HepG2 (cell line): ENCODE results near the gene SMIM36. TPM values are rescaled to one million over a fixed set of nuclear protein-coding genes. Genes with fewer than 3 reads are reported as not detected.

Source experiments
- ATAC-seq: fragments of 200-7000 bp; cut with Tn5 transposase; 3 replicates; pipeline ENCODE4 v1.9.1; 2020; ENCODE audit warnings: mild to moderate bottlenecking, moderate library complexity
- BruUV-seq: library from RNA; stranded (reverse); fragments of 400-500 nt; replicated peaks from 2 replicates; lab custom pipeline; 2021; lab: Mats Ljungman, UMichigan
- CTCF ChIA-PET: fragments of 300-600 bp; formaldehyde crosslinking; extraction: SDS; loops from one replicate; lab custom pipeline; 2021; ENCODE audit warnings: low total read pairs, inconsistent platforms, low intra/inter-chr PET ratio; lab: Yijun Ruan, JAX
- POLR2A ChIA-PET: fragments of 350-600 bp; sonication (Branson Sonifier 250); formaldehyde crosslinking; loops from one replicate; lab custom pipeline; 2020; ENCODE audit warnings: antibody characterized with exemption, inconsistent platforms; lab: Yijun Ruan, JAX
- DNase-seq: peaks from one replicate; pipeline ENCODE4 v3.0.0-alpha.2; 2015; ENCODE audit warnings: low spot score
- FAIRE-seq: peaks from 3 replicates; lab custom pipeline; 2011; peaks lifted over from hg19 to GRCh38; lab: Jason Lieb, UNC
- H2AFZ ChIP-seq: one replicate; pipeline ENCODE4 v1.6.1; 2011; ENCODE audit warnings: low read length, inconsistent platforms
- H3K27ac ChIP-seq: fragments of 300-600 bp; 3 replicates; pipeline ENCODE4 v1.8.0; 2011; ENCODE audit warnings: mixed run types, mild to moderate bottlenecking, mixed read lengths, low read length, inconsistent platforms; ENCODE audit not compliant: insufficient read depth; ENCODE audit errors: extremely low read length
- H3K27me3 ChIP-seq, 2 experiments: fragments of 200-600 bp in 1 of 2; 2 replicates in 1 of 2; 3 replicates in 1 of 2; pipeline versions ENCODE4 v1.6.0 to v1.8.0; 2011; ENCODE audit warnings: low read length in 2 of 2, mild to moderate bottlenecking in 2 of 2, moderate library complexity in 2 of 2, inconsistent platforms in 1 of 2; ENCODE audit not compliant: insufficient read depth in 2 of 2, control insufficient read depth in 1 of 2
- H3K36me3 ChIP-seq, 2 experiments: fragments of 200-600 bp in 1 of 2; replicated peaks in 1 of 2; 2 replicates in 1 of 2; 3 replicates in 1 of 2; pipeline versions ENCODE4 v1.5.1 to v1.8.0; 2011; ENCODE audit warnings: low read length in 2 of 2, inconsistent platforms in 1 of 2; ENCODE audit not compliant: insufficient read depth in 2 of 2, control insufficient read depth in 1 of 2
- H3K4me1 ChIP-seq: 2 replicates; pipeline ENCODE4 v1.5.1; 2012; ENCODE audit warnings: low read length, inconsistent platforms; ENCODE audit not compliant: insufficient read depth
- H3K4me2 ChIP-seq: 2 replicates; pipeline ENCODE4 v1.6.0; 2011; ENCODE audit warnings: low read depth, low read length, inconsistent platforms
- H3K4me3 ChIP-seq, 3 experiments: fragments of 200-600 bp in 1 of 3; sonication (generic), shearing (Covaris generic) in 1 of 3; replicated peaks in 1 of 3; 2 replicates each; pipeline ENCODE4 v1.5.1; 2011 to 2016; ENCODE audit warnings: low read length in 3 of 3, inconsistent platforms in 2 of 3, low read depth in 2 of 3, mild to moderate bottlenecking in 2 of 3, control low read depth in 1 of 3, mixed read lengths in 1 of 3; ENCODE audit not compliant: insufficient read depth in 1 of 3
- H3K79me2 ChIP-seq: one replicate; pipeline ENCODE4 v1.6.1; 2011; ENCODE audit warnings: low read length, inconsistent platforms; ENCODE audit not compliant: insufficient read depth
- H3K9ac ChIP-seq: 2 replicates; pipeline ENCODE4 v1.6.0; 2011; ENCODE audit warnings: mild to moderate bottlenecking, low read depth, low read length, inconsistent platforms; ENCODE audit not compliant: insufficient read depth
- H3K9me3 ChIP-seq: 2 replicates; pipeline ENCODE4 v1.5.1; 2012; ENCODE audit warnings: mild to moderate bottlenecking, low read length
- H4K20me1 ChIP-seq: 2 replicates; pipeline ENCODE4 v1.6.0; 2011; ENCODE audit warnings: inconsistent platforms, mild to moderate bottlenecking, low read length, moderate library complexity; ENCODE audit not compliant: insufficient read depth
- ARNT ChIP-seq: fragments of 450-650 bp; IDR thresholded peaks from 2 replicates; pipeline ENCODE4 v1.6.1; 2017
- FOXP4 ChIP-seq: sonication (generic); formaldehyde crosslinking; IDR thresholded peaks from 2 replicates; pipeline ENCODE4 v1.4.0; 2020; ENCODE audit warnings: missing genetic modification reagents
- HMGXB3 ChIP-seq: sonication (generic); formaldehyde crosslinking; IDR thresholded peaks from 2 replicates; pipeline ENCODE4 v1.4.0; 2020; ENCODE audit warnings: missing genetic modification reagents, borderline replicate concordance
- MED13 ChIP-seq: sonication (generic); formaldehyde crosslinking; IDR thresholded peaks from 2 replicates; pipeline ENCODE4 v1.5.0; 2020; ENCODE audit warnings: missing genetic modification reagents
- RARA ChIP-seq: IDR thresholded peaks from 2 replicates; pipeline ENCODE4 v1.6.1; 2016; ENCODE audit warnings: missing genetic modification reagents, missing compliant biosample characterization
- SMAD9 ChIP-seq: sonication (generic); formaldehyde crosslinking; IDR thresholded peaks from 2 replicates; pipeline ENCODE4 v1.5.1; 2020; ENCODE audit warnings: mild to moderate bottlenecking, missing genetic modification reagents
- SMARCC2 ChIP-seq: fragments of 450-650 bp; IDR thresholded peaks from 2 replicates; pipeline ENCODE4 v1.6.1; 2017; ENCODE audit warnings: antibody characterized with exemption, mild to moderate bottlenecking
- SOX13 ChIP-seq, 3 experiments: fragments of 450-650 bp in 1 of 3; sonication (generic) in 1 of 3; formaldehyde crosslinking in 1 of 3; IDR thresholded peaks in 2 of 3; conservative IDR thresholded peaks in 1 of 3; 2 replicates each; pipeline versions ENCODE4 v1.5.0 to v1.6.1; 2016 to 2020; ENCODE audit warnings: antibody characterized with exemption in 1 of 3, mild to moderate bottlenecking in 1 of 3, missing compliant biosample characterization in 1 of 3, missing genetic modification reagents in 1 of 3, moderate library complexity in 1 of 3
- TBX2 ChIP-seq: sonication (generic); formaldehyde crosslinking; IDR thresholded peaks from 2 replicates; pipeline ENCODE4 v1.5.0; 2020; ENCODE audit warnings: missing genetic modification reagents, mild to moderate bottlenecking, borderline replicate concordance
- ZBTB8A ChIP-seq: sonication (generic); formaldehyde crosslinking; IDR thresholded peaks from 2 replicates; pipeline ENCODE4 v1.4.0; 2020; ENCODE audit warnings: mild to moderate bottlenecking, low read depth, missing genetic modification reagents, borderline replicate concordance
- ZNF556 ChIP-seq: sonication (generic); formaldehyde crosslinking; IDR thresholded peaks from 2 replicates; pipeline ENCODE4 v1.4.0; 2020; ENCODE audit warnings: mild to moderate bottlenecking, missing genetic modification reagents, borderline replicate concordance
- ZNF839 ChIP-seq: sonication (generic); formaldehyde crosslinking; IDR thresholded peaks from 2 replicates; pipeline ENCODE4 v1.4.0; 2020; ENCODE audit warnings: missing genetic modification reagents, mild to moderate bottlenecking, borderline replicate concordance
- ZSCAN21 ChIP-seq: sonication (generic); formaldehyde crosslinking; IDR thresholded peaks from 2 replicates; pipeline ENCODE4 v1.8.0; 2022; ENCODE audit warnings: mild to moderate bottlenecking, missing genetic modification reagents, moderate library complexity, borderline replicate concordance
- WGBS: methylation state at CpG from one replicate; pipeline ENCODE4 v1.1.6; 2017; ENCODE audit warnings: low lambda C conversion rate; 5-methylcytosine and 5-hydroxymethylcytosine counted together
- in situ Hi-C: cut with HindIII; loops from 2 replicates; pipeline ENCODE4 v1.10.0; 2017; ENCODE audit warnings: low pct_unique_long_range_greater_than_20kb; ENCODE audit not compliant: extremely low pct_ligation_motif_present
- intact Hi-C: fragments of 100-400 bp; cut with micrococcal nuclease; formaldehyde crosslinking; loops from one replicate; pipeline ENCODE4 v1.10.0; 2022; ENCODE audit not compliant: unreplicated experiment
- polyA plus RNA-seq, 8 experiments: library from polyadenylated mRNA; depleted of rRNA in 3 of 8; stranded (reverse) in 7 of 8; unstranded in 1 of 8; fragments of >200 nt; fragmentation: Illumina TruSeq in 4 of 8; extraction: Trizol in 4 of 8; gene quantifications; 2 replicates each; pipeline versions ENCODE4 v1.2.1 to v1.2.3, GENCODE V29; 2011 to 2016; ENCODE audit warnings: low read depth in 4 of 8, missing spikeins in 1 of 8, mixed read lengths in 1 of 8; ENCODE audit not compliant: insufficient read depth in 1 of 8
- total RNA-seq, 5 experiments: library from RNA; depleted of rRNA; stranded (reverse); fragments of >200 nt; fragmentation: Illumina TruSeq; extraction: Trizol; gene quantifications; 2 replicates each; pipeline ENCODE4 v1.2.3, GENCODE V29; 2016; ENCODE audit warnings: low read depth in 1 of 5
- TF ChIP-seq, protein P1 (sequence below): sonication (generic); formaldehyde crosslinking; IDR thresholded peaks from 2 replicates; pipeline ENCODE4 v1.5.0; 2020; ENCODE audit warnings: mild to moderate bottlenecking, missing genetic modification reagents

SMIM36 gene
- total and polyA plus RNA-seq, 2 of the 13 experiments (the other 11 are each of a cell fraction or from before 2014, with no cell fraction given), result not detected

DNA sequence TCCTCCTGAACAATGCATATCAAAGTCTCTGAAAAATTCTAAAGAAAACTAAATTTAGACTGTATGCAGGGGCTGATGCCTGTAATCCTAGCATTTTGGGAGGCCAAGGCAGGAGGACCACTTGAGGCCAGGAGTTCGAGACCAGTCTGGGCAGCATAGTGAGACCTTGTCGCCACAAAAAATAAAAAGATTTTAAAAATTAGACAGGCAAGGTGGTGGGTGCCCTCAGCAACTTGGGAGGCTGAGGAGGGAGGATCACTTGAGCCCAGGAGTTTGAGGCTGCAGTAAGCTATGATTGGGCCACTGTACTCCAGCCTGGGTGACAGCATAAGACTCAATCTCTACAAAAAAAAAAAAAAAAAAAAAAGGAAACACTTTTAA is 59.5 kb downstream of the SMIM36 start (continued):
- TF ChIP-seq, protein P1, sequence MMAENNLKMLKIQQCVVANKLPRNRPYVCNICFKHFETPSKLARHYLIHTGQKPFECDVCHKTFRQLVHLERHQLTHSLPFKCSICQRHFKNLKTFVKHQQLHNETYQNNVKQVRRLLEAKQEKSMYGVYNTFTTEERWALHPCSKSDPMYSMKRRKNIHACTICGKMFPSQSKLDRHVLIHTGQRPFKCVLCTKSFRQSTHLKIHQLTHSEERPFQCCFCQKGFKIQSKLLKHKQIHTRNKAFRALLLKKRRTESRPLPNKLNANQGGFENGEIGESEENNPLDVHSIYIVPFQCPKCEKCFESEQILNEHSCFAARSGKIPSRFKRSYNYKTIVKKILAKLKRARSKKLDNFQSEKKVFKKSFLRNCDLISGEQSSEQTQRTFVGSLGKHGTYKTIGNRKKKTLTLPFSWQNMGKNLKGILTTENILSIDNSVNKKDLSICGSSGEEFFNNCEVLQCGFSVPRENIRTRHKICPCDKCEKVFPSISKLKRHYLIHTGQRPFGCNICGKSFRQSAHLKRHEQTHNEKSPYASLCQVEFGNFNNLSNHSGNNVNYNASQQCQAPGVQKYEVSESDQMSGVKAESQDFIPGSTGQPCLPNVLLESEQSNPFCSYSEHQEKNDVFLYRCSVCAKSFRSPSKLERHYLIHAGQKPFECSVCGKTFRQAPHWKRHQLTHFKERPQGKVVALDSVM (CRISPR knock-in tag), result peak; percentile 90
- no peak for TF ChIP-seq SMAD9
- no peak for TF ChIP-seq ARNT
- TF ChIP-seq ZBTB8A (CRISPR knock-in tag), result no peak
- no peak for TF ChIP-seq HMGXB3 (CRISPR knock-in tag)
- TF ChIP-seq ZNF556 (CRISPR knock-in tag), result no peak

- no peak overlapping the region for H3K4me2 ChIP-seq
- intact Hi-C loops, result no loop called here
- in situ Hi-C loops, result no loop called here
- H3K79me2 ChIP-seq, result no peaks in the 10 kb centered on the region
- FAIRE-seq (no peak), DNase-seq (no peak), ATAC-seq (no peak)
- no peaks in the 10 kb centered on the region for H3K27me3 ChIP-seq
- 0 out of 2 replicates have a peak overlapping the region, but pooled peaks have one; percentile 6 for H3K9ac ChIP-seq
- H3K4me1 ChIP-seq, result peaks cover 98% of the 10 kb centered on the region
- BruUV-seq, result no TSS peak
- no peaks in the 10 kb centered on the region for H3K9me3 ChIP-seq
- no peak overlapping the region for H2AFZ ChIP-seq
- 97% methylated on average over 1 of the region's 1 CpG for WGBS
- H3K36me3 ChIP-seq, result no peaks in the 10 kb centered on the region
- ChIA-PET POLR2A (interaction anchor here (1.1 kb wide), 1 partner anchor 57 kb away, joined by 4 read pairs; no protein-coding TSS in a partner anchor), CTCF (no interaction called here)
- H3K27ac ChIP-seq, result peak overlapping the region; percentile 41
- H4K20me1 ChIP-seq, result no peaks in the 10 kb centered on the region
- no peak overlapping the region for H3K4me3 ChIP-seq
- TF ChIP-seq ZSCAN21 (CRISPR knock-in tag) (no peak), ZNF839 (CRISPR knock-in tag) (no peak), FOXP4 (peak; percentile 57; the same call in 1 of the 2 replicates), RARA (CRISPR knock-in tag) (peak; percentile 14; the same call in 1 of the 2 replicates), SMARCC2 (no peak), MED13 (CRISPR knock-in tag) (no peak), TBX2 (CRISPR knock-in tag) (peak; percentile 42; the same call in 1 of the 2 replicates), SOX13 (IDR thresholded peaks at IDR 0.05) (no peak), SOX13 (CRISPR knock-in tag; conservative IDR thresholded peaks at IDR 0.05 in 1 of 2, IDR thresholded peaks at IDR 0.05 in 1 of 2) (0 out of 4 replicates have a peak, but pooled peaks of 1 of the 2 experiments have one; percentile 12)
Observed at GRCh38 chr17:55451203-55451641, 60.0 kb downstream of the SMIM36 start.
